Testis (tissue), 2 donors: Measurements from ENCODE around the gene UBR3.

Source experiments
- POLR2A ChIP-seq: fragments of 450-650 bp; IDR thresholded peaks from one replicate; pipeline ENCODE4 v1.6.1; 2017; ENCODE audit warnings: antibody characterized with exemption, mild to moderate bottlenecking, moderate library complexity
- TF ChIP-seq, protein P1 (sequence below), 3 experiments: fragments of 450-650 bp in 2 of 3; fragments of 200-600 bp in 1 of 3; sonication (generic) in 1 of 3; IDR thresholded peaks; one replicate each; pipeline ENCODE4 v1.5.1; 2016 to 2019; ENCODE audit warnings: antibody characterized with exemption in 3 of 3, mild to moderate bottlenecking in 2 of 3, moderate library complexity in 1 of 3

DNA sequence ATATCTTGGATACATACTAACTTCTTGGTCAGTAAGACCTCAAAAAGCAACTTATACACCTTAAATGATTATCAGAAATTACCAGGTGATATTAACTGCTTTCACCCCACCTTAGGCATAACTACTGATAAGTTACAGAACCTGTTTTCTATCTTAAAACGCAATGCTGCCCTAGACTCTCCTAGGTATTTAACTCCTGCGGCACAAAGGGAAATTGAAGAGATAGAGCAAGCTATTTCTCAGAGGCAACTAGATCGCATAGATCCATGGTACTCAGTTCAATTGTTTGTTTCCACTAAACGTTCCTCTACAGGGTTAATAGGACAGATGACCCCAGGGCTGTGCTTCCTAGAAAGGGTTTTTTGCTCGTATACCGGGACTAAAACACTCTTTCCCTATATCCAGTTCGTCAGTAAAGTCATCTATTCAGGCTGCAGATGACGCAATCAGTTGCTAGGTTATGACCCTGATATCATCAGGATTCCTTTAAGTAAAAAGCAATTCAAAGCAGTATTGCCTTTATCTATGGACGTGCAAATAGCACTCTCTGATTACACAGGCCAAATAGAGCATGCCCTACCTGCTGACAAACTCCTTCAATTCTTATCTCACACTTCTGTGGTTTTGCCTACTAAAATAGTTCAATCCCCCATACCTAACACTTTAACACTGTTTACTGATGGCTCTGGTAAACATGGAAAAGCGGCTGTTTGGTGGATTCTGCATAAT, 288.4 kb downstream of the UBR3 start:
- TF ChIP-seq, protein P1, sequence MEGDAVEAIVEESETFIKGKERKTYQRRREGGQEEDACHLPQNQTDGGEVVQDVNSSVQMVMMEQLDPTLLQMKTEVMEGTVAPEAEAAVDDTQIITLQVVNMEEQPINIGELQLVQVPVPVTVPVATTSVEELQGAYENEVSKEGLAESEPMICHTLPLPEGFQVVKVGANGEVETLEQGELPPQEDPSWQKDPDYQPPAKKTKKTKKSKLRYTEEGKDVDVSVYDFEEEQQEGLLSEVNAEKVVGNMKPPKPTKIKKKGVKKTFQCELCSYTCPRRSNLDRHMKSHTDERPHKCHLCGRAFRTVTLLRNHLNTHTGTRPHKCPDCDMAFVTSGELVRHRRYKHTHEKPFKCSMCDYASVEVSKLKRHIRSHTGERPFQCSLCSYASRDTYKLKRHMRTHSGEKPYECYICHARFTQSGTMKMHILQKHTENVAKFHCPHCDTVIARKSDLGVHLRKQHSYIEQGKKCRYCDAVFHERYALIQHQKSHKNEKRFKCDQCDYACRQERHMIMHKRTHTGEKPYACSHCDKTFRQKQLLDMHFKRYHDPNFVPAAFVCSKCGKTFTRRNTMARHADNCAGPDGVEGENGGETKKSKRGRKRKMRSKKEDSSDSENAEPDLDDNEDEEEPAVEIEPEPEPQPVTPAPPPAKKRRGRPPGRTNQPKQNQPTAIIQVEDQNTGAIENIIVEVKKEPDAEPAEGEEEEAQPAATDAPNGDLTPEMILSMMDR (IDR thresholded peaks at IDR 0.05), result no peak
- TF ChIP-seq POLR2A, result no peak
